ENCODE measurements around the gene ZNRF3.

DNA sequence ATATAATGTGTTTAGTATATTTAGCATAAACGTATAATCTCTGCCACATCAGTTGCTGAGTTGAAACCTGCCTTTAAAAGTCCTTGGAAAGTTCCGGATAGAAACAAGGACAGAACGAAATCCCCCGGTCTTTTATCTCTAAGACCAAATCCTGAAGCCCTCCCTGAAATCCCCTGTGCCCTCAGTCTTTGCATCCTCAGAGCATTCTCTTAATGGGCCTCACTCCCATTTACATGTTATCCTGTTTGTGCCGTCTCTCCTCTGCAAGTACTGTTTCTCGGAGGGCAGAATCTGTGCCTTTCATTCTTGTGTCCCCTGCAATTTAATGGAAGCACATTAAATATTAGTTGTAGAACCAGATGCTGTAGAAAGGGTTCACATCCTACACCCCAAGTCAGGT, 56.0 kb downstream of the ZNRF3 start:
- TF ChIP-seq CTCF (IDR thresholded peaks at IDR 0.05) (no peak), POLR2A (IDR thresholded peaks at IDR 0.05) (no peak), EP300 (IDR thresholded peaks at IDR 0.05) (no peak)
